GM21529 (cell line): ENCODE results near the gene BOC.

ENCODE experiments used
- ATAC-seq: cut with Tn5 transposase; IDR thresholded peaks from one replicate; pipeline ENCODE4 v1.9.1; 2021; ENCODE audit not compliant: unreplicated experiment

BOC gene

DNA sequence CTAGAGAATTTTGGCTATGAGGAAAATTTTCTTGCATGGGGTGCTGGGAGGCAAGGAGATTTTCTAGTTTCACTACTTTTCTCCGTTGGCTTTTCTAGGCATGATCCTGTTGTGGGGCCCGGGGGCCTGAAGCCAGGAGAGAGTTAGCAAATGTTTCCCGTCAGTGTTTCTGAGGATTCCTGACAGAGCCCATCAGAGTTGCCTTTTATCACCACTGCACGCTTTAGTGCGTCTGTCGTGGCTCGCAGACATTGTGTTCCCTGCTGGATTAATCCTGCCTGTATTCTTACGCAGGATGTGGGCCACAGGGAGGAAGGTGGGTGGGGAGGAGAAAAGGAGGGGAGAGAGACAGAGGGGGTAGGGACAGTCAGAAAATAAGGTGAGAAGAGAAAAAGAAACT lies 18.1 kb upstream of the BOC start:
- ATAC-seq, result no peak

GRCh38 chr3:113193719-113194118 lies 17.6 kb upstream of the BOC start:
- no peak for ATAC-seq

DNA sequence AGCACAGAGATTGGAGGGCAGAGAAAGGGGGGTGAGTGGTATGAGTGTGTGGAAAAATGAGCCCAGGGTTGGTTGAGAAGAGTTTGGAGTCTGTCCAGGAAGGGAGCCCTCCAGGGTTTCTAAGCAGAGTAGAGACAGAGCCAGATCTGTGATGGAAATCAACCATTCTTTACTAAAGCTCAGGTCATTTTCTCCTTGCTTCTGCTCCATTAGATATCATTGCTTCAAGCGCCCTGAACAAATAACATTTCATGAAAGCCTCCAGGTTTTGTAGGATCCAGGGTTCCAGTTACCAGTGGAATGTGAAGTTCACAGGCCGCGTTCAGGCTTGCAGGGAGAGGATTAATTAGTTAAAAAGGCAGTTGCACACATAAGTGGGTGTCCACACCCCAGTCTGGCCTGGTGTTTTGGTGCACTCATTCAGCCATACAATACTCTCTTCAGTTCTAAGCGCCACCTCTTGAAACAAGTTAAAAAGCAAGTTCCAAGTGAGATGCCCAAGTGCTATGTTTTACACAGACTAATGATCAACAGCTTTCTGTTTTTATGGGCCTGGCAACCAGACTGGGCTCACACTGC lies 16.4 kb upstream of the BOC start:
- ATAC-seq, result no peak

DNA sequence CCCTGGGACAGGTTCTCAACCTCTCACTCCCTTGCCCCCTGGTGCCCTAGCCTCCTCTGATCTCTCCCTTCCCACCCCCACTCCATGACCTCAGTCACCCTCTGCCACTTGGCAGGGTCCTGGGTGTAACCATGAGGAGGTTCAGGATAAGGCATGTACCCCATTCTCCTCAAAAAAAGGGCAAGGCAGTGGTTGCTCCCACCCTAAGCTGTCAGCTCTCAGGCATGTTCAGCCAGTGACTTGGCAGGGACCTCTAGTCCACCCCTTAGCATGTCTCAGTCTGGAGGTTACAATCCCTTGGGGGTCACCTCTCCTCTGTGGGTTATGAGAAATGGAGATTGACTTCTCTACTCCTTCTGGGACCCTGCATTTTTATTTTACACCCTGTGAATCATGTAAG lies 11.0 kb upstream of the BOC start:
- ATAC-seq, result no peak

- no peak for ATAC-seq
Observed at GRCh38 chr3:113200946-113201345, 10.4 kb upstream of the BOC start.

DNA sequence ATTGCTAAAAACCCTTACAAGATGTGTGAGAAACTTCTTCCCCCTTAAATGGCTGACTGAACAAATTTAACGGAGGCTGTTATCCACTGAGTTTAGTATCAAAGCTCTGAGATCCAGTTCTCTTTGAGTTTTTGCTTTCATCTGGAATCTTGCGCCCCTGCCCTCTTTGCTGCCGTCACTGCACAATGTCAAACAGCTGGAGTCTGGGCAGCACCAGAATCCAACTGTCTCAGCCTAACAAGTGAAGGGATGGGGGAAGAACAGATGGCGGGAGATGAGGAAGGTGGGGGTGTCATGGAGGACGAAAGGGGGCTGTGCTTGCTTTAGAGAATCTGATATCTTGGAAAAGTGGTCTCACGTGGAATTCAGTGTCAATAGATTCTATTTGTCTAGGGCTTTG lies 7.0 kb upstream of the BOC start:
- ATAC-seq, result no peak

GRCh38 chr3:113205481-113205880 lies 5.9 kb upstream of the BOC start:
- ATAC-seq, result no peak

DNA sequence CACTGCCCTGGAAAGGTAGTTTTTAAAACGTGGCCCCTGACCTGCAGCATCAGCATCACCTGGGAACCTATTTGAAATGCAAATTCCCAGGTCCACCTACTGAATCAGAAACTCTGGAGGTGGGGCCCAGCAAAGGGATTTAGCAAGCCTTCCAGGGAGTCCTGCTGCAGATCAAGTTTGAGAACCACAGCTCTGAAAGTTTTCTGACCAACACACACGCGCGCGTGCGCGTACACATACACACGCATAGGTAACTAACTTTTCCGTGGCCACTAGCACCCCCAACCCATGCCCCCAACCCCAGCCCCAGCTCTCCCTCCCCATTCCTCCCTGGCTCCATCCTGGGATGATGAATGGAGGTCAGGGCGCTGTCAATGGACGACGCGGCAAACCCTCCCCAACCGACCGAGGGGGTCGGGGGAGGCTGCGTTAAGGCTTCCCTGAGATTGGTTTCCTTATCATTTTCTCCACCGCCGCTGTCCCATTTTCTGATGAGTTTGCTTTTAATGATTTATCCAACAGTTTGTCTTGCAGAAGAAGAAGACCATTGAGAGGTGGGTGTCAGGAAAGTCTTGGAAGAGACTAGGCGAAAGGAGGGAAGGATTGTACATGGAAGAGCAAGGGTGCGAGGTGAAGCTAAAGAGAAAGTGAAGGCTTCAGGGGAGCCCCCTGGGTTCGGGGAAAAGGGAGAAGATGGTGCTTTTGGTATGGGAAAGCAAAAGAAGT lies 590 bp upstream of the BOC start:
- ATAC-seq, result no peak

DNA sequence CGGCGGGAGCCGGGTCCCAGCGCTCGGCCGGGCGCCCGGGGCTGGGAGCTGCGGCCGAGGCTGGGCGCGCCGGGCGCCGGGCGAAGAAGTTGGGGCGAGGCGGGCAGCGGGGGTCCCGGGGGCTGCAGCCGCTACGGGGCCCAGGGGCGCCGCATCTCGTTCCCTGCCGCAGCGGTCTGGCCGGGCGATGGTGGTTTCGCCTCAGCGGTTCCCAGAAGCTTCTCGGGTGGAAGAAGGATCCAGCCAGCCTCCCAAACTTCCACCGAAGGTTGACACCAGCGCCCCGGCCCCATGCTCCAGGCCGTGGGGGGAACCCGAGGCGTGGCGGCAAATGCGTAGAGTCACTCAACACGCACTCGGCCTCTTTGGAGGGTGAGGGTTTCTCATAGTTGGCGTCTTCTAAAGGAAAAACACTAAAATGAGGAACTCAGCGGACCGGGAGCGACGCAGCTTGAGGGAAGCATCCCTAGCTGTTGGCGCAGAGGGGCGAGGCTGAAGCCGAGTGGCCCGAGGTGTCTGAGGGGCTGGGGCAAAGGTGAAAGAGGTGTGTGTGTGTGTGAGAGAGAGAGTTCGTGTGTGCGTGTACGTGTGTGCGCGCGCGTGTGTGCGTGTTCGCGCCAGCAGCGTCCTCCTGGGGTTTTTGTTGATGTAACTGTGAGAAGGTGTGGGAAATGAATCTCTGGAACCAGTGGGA lies 940 bp downstream of the BOC start:
- ATAC-seq, result no peak

DNA sequence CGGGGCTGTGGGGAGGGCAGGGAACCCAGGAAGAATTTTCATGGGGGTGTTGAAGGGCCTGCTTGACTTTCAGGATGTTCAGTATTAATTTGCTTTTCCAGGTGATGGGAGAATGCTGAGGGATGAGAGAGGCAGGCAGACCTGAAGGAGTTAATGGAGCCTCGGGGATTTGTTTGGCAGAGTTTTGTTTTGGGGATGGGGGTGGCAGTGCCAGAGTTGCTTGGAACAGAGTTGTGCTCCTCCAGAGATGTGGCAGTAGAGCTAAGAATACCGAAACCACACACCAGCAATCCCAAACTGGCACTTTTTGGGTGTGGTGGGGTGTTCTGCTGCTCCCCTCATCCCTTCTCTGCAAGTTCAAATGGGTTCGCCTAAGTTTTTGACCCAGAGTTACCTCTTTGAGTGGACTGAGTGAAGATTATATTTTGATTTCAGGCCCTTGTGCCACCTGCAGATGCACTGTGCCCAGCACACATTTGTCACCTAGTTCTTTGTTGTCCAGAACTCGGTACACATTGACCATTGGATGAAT lies 1.6 kb downstream of the BOC start:
- no peak for ATAC-seq

DNA sequence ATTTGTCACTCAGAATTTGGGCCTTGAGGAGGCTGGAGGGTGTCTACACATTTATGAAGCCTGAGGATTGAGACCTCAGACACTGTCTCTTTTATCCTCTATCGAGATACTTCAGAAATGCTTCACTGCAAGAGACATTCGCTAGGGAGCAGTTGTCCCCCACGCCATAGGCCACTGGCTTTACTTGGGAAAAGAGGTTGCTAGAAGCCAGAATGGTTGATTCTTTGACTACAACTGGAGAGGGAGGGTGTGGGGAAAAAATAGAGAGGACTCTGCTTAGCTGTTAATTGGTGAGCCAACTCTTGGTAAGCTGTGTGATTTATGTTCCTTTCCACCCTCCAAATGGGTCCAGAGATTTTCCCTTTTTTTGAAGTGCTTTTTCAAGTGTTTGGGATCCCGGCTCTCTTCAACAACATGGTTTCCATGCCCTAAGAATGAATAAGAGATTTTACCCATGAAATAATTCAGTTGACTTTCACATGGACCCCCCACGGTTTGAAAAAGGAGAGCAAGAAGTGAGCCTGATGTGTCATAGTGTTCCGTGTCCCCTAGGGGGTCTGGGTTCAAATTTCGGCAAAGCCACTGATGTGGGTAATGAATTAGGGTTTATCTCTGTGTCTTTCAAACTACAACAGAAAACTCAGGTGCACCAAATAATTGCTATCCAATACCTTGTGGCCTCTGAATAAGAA lies 2.7 kb downstream of the BOC start:
- no peak for ATAC-seq

- no peak for ATAC-seq
Observed at GRCh38 chr3:113214917-113215595, 3.7 kb downstream of the BOC start.

DNA sequence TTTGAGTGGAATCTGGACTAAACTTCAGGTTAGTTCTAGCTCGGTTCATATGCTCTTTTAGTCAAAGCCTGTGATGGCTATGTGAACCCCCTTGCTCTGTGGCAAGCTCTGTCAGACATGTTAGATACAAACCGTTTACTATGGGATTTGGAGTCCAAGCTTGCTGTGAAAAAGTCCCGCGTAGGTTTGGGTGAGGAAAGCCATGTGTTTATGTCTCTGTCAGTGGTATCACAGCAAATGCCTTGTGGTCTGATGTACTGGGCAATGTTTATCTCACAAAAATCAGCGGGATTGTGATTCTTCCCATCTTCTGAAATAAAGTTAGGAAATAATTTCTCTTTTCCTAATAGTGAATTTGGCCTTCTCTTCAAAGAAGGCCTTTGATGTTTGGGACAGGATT lies 5.0 kb downstream of the BOC start:
- no peak for ATAC-seq

DNA sequence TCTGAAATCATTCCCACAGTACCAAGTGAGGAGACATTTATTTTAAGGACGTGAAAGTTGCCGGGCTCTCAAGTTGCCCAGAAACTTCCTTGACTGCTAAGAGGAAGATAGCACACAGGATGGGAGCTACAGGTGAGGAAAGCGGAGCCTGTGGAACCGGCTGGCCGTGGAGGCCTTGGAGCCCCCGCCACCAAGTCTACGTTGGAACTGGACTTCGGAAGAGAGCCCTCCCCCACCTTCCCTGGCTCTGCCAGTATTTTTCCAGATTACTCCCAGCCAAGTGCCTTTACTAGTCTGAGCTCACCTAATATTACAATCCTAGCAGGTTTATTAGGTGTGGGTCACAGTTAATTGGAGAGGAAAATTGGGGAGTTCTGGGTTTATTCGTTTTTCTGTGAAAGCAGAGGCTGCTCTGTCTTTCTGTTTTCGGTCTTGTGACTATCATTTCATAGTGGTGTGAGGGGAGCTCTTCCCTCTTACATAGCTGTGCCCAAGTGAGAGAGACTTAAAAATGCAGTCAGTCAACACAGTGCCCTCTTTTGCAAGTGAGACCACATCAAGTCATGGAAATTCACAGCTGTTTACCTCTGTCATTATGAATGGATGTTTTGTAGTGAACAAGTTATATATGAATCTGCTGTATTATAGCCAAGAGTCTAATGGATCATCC lies 6.8 kb downstream of the BOC start:
- no peak for ATAC-seq

- ATAC-seq, result no peak
Observed at GRCh38 chr3:113218681-113219045, 7.3 kb downstream of the BOC start.

DNA sequence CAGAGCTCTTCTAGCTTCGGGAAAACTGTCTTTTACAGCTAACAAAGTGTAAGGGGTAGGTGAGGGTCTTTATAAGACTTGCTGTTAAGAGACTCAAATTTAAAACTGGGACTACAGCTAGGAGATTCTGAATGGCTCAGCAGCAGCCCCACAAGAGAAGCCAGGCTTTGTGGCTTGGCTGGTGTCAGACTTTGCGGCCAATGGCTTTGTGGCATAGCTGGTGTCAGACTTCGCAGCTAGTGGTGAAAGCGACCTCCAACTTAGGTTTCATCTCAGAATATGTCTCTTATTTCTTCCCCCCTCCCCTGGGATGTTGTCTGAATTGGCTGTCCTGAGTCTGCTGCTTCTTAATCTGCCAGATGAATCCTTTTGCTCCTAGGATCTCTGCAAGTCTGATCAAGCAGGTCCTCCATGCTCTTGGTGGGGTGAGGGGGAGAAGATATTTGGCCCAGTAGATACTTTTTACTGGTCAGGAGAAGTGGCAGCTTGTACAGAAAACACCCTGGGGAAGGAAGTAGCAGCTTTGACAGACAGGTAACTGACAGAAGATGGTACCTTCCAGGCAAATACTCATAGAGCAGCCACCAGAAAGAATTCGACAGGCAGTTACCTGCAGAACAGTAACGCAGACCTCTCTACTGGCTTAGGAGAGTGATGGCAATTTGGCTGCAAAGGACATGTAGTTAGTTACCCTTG lies 8.4 kb downstream of the BOC start:
- ATAC-seq, result no peak

DNA sequence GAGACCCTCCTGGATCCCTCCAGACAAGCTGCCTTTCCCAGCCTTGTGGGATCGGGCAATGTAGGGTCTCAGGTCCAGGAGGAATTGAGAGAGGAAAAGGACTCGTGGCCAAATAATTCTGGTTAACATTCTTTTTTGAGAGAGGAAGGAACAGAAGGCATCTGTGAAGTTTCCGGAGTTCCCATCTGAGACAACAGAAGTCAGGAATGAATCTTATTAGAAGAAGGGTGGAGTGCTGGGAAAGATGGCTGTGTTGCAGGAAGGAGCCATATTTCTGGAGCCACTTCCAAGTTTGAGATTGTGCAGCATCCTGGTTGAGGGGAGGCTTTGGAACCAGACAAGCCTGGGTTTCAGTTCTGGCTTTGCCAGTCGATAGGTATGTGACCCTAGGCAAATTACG lies 9.4 kb downstream of the BOC start:
- ATAC-seq, result no peak

GRCh38 chr3:113221721-113222257 lies 10.4 kb downstream of the BOC start:
- no peak for ATAC-seq

- no peak for ATAC-seq
Observed at GRCh38 chr3:113222451-113223086, 11.2 kb downstream of the BOC start.
